Fibroblast of skin of left biceps (primary cell): ENCODE data around the gene ERG28.
"Not testable (repeated sequence)": the region's sequence is repeated elsewhere in the genome, so short reads cannot be mapped to it uniquely, and the experiment has no call there.

Experiments used
- DNase-seq, 2 experiments: peaks; one replicate each; pipeline ENCODE4 v3.0.0-alpha.2; 2013; ENCODE audit warnings: low read depth in 2 of 2

ERG28 gene

DNA sequence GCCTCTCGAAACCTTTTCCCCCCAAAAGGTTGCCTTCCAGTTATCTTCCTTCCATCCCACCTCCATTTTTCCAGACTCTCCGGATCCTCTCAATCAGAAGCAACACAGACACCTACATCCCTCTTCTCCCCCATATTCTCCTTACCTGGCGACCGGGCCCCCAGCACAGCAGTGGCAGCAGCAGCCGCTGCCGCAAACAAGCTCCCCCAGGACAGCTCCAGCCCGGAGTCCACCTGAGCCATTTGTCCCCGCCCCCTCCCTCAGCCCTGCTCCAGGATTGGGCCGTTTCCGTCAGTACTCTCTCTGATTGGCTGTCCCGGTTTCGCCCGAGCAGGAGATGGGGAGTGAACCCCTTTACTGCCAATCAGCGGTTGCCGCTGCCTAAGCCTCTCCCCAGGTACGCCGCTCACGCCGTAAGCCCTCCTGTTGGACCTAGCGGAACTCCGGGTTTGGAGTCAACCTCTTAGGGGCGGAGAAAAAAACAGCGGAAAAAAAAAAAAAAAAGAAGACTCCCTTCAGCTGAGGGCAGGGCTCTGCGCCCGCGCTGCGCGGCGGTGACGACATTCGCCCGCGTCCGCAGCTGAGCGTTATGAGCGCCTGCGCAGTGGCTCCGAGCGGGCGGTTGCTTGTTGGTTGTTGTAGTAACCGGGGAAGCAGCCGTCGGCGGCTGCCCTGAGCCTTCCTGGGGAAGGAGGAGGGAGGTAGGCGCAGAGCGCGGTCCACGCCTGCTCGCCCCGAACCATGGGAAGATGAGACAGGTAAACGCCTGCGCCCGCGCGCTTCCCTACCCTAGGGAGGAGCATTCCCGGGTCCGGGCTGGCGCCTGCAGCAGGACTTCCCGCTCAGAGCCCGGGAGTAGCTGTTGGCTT, at the start of gene ERG28, which contains the start of gene TTLL5:
TSS of gene ERG28 (minus strand) at position 247 of the 869 bp plus-strand sequence. CDS start 3,374 bp downstream, outside the sequence.
TSS of gene TTLL5 (plus strand) at position 617 of the 869 bp plus-strand sequence. CDS start 1,904 bp downstream, outside the sequence.
- DNase-seq = peak; percentile 95 to 96

GRCh38 chr14:75709207-75709812, 48.6 kb upstream of the ERG28 start:
- DNase-seq = peak in 1 of 2 experiments; percentile 52

DNA sequence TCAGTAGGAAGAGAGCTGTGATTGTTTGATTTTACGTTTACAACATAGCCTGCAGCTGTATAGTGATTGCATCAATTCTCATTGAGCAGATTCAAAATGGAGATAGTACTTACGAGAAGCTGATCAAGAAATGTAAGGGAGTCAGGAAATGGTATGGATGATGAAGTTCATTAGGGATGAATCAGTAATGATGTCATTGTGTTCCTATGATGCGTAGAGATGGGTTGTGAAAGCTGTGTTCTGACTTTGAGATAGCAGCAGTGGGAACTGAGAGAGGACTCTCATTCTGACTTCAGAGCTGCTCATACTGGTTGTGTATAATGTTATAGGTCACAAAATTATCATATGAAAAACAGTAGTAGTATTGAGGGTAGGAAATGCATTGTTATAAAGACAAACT, 44.3 kb upstream of the ERG28 start:
- no peak for DNase-seq

- no peak for DNase-seq
Observed at GRCh38 chr14:75703467-75703866, 42.8 kb upstream of the ERG28 start.

GRCh38 chr14:75702616-75703261, 42.1 kb upstream of the ERG28 start:
- no peak for DNase-seq

GRCh38 chr14:75702122-75702521, 41.4 kb upstream of the ERG28 start:
- DNase-seq = no peak

DNA sequence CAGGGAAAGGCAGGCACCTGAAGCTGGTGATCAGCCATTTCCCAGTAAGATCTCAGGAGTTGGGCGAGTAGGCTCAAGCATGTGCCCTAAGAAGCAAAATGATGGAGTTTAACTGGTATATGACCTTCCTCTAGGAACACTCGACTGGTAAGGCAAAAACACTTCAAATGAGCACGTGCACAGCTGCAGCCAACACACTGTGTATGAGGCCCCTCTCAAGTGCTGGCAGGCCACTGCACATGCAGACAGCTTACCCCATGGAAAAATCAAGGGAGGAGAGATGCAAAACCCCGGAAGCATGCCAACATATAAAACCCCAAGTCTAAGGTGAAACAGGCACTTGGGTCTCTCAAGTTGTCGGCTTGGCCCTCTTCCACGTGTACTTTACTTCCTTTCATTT, 39.6 kb upstream of the ERG28 start:
- DNase-seq = no peak

- DNase-seq = no peak
Observed at GRCh38 chr14:75699331-75699730, 38.7 kb upstream of the ERG28 start.

DNA sequence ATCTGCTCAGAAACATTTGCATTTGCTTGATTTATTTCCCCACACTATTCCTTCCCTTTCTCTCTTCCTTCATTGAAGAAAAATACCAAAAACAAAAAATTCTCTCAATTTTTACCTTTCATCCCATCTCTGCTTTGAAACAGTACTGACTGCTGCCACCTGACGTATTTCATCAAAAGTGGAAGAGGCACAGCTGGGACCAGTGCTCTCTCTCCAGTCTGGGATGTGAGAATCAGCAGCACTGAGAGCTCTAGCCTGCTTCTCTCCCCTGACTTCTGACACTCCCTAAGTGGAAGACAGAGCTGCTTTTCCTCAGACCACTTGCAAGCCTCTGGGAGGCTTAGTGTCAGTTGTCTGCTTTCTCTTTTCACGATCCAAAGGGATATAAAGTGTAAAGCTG, 37.2 kb upstream of the ERG28 start:
- no peak for DNase-seq

GRCh38 chr14:75697386-75697785, 36.7 kb upstream of the ERG28 start:
- DNase-seq = no peak

DNA sequence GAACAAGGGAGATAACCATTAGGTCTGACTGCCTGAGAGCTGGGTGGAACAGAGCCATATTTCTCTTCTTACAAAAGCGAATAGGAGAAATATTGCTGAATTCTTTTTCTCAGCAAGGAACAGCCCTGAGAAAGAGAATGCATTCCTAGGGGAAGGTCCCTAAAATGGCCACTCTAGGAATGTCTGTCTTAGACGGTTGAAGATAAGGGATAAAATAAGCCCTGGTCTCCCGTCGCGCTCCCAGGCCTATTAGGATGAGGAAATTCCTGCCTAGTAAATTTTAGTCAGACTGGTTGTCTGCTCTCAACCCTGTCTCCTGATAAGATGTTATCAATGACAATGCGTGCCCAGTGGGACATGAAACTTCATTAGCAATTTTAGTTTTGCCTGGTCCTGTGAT, 34.3 kb upstream of the ERG28 start:
- not testable (repeated sequence) for DNase-seq

DNA sequence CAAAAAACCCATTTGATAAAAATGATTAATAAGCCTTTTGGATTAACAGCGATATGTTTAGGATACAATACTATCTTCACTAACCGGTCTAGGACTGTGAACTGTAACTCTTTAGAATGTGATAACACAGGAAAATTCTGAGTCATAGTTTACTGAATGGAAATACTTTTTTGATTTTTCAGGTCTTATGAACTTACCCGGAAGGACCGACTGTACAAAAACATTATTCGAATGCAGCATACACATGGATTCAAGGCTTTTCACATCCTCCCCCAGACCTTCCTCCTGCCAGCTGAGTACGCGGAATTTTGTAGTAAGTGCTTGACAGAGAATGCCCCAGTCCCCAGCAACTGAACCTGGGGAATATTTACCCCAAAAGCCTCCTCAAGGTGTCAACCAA, 29.3 kb upstream of the ERG28 start:
- DNase-seq = no peak

DNA sequence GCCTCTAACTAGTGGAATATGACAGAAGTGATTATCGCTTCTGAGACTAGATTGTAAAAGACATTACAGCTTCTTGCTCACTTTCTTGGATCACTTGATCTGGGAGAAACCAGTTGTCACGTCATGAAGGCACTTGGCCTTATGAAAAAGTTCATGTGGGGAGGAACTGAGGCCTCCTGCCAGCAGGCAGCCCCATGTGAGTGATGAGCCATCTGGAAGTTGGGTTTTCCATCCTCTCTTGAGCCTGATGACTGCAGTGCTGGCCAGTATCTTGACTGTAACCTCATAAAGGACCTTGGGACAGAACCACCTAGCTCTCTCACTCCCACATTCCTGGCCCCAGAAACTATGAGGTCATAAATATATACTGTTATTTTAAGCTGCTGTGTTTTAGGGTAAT, 28.3 kb upstream of the ERG28 start:
- no peak for DNase-seq

DNA sequence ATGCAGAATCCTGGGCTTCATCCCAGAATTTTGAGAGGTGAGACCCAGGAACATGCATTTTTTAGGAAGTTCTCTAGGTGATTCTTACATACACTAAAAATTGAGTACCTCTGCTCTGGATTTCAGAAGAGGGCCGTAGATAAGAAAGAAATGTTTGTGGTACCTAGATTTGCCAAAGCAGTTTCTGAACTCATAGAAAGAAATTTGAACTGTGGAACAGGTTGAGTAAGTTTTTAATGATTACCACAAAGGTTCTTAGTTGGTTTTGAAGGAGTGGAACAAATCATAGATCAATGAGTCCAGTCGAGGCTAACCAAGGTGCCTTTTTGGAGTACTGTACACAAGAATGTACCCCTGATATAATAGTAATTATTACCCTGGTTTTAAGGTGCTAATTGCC, 25.2 kb upstream of the ERG28 start:
- DNase-seq = no peak

GRCh38 chr14:75675265-75675960, 14.7 kb upstream of the ERG28 start:
- no peak for DNase-seq

DNA sequence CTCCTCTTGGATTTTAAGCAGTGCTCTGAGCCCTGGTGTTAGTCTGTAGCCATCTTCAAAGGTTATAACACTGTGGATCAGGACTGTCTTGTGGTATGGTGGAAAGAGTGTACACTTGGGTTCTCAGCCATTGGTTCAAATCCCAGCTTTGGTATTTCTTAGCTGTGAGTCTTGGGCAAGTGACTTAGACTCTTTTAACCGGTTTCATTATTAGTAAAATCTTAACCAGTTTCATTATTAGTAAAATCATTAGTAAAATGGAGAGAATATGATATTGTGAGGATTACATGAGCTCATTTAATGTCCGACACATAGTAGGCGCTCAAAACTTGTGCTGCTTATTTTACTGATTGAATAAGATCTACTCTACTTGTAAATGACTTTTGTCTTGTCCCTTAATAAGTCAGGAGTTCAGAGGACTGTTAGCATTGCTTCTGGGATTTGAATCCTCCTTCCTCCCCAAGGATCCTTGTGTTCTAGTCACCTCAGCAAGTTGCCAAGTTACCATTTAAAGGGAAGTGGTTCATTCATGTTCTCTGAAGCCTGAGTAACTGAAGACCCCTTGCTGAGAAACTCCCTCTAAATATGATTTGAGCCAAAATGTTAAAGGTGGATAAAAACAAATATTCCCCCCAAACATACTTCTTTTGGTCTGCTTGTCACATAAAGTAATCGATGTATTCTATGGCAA, 12.8 kb upstream of the ERG28 start:
- no peak for DNase-seq

DNA sequence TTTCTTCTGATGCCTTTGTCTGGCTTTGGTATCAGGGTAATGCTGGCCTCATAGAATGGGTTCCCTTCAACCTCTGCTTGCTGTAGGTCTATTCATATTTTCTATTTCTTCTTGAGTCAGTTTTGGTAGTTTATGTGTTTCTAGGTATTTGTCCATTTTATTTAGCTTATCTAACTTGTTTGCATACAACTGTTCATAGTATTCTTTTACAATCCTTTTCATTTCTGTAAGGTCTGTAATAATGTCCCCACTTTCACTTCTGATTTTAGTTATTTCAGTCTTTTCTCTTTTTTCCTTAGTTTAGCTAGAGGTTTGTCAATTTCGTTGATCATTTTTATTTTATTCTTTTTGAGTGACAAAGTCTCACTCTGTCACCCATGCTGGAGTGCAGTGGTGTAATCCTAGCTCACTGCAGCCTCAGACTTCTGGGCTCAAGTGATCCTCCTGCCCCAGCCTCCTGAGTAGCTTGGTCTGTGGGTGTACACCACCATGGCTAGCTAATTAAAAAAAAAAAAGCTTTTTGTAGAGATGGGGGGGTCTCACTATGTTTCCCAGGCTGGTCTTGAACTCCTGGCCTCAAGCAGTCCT, 12.0 kb upstream of the ERG28 start:
- DNase-seq = no peak

GRCh38 chr14:75667099-75667765, 6.6 kb upstream of the ERG28 start:
- no peak for DNase-seq

DNA sequence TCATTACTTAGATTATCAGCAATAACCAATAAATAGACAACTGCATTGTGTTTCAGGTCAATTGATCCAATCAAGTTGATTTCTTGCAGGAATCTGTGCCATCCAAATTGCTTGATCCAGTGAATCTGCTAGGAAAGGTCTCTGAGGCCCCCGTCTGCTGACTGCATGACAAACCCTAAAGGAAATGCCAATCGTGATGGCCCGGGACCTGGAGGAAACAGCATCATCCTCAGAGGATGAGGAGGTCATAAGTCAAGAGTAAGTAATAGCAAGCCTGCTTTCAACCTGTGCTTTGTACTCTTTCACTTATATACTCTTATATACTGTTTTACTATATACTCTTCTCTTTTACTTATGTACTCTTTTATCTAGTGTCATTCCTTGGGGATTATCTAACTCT, 2.3 kb upstream of the ERG28 start:
- no peak for DNase-seq

- DNase-seq = no peak
Observed at GRCh38 chr14:75661499-75661814, 781 bp upstream of the ERG28 start.

- DNase-seq = no peak
Observed at GRCh38 chr14:75660238-75660629, 442 bp downstream of the ERG28 start.
